Nephron progenitor cell (in vitro differentiated cells): Measurements from ENCODE around the gene NRBF2.

Experiments
- DNase-seq: peaks from one replicate; pipeline ENCODE4 v3.0.0; 2021
- H3K27ac Mint-ChIP-seq: 2 replicates; pipeline ENCODE4 v1.8.0; 2021; ENCODE audit warnings: mild to moderate bottlenecking, moderate library complexity, mixed read lengths
- H3K27me3 Mint-ChIP-seq: 2 replicates; pipeline ENCODE4 v1.8.0; 2021; ENCODE audit warnings: mild to moderate bottlenecking, low read depth, mixed read lengths; ENCODE audit not compliant: poor library complexity
- H3K36me3 Mint-ChIP-seq: 2 replicates; pipeline ENCODE4 v1.8.0; 2021; ENCODE audit warnings: low read depth, mixed read lengths
- H3K4me1 Mint-ChIP-seq: 2 replicates; pipeline ENCODE4 v1.8.0; 2021; ENCODE audit warnings: mixed read lengths
- H3K4me3 Mint-ChIP-seq: 2 replicates; pipeline ENCODE4 v1.8.0; 2021; ENCODE audit warnings: mild to moderate bottlenecking, moderate library complexity, mixed read lengths
- H3K9me3 Mint-ChIP-seq: 2 replicates; pipeline ENCODE4 v1.8.0; 2021; ENCODE audit warnings: mild to moderate bottlenecking, moderate library complexity, mixed read lengths
- CTCF ChIP-seq: fragments of 200-600 bp; sonication (generic); IDR thresholded peaks from 2 replicates; pipeline ENCODE4 v1.5.0; 2021; ENCODE audit warnings: antibody characterized with exemption

NRBF2 gene

GRCh38 chr10:63155388-63156020 is 22.4 kb downstream of the NRBF2 start:
- H3K9me3 Mint-ChIP-seq: no peaks in the 10 kb centered on the region
- H3K27me3 Mint-ChIP-seq: no peaks in the 10 kb centered on the region
- TF ChIP-seq CTCF: no peak
- DNase-seq: no peak
- no peak overlapping the region for H3K4me3 Mint-ChIP-seq
- peaks cover 33% of the 10 kb centered on the region for H3K36me3 Mint-ChIP-seq
- H3K27ac Mint-ChIP-seq: no peak overlapping the region
- H3K4me1 Mint-ChIP-seq: no peaks in the 10 kb centered on the region

GRCh38 chr10:63156236-63156635 is 23.1 kb downstream of the NRBF2 start:
- H3K36me3 Mint-ChIP-seq: peaks cover 27% of the 10 kb centered on the region
- DNase-seq: no peak
- H3K4me1 Mint-ChIP-seq: no peaks in the 10 kb centered on the region
- no peak for TF ChIP-seq CTCF
- H3K27ac Mint-ChIP-seq: no peak overlapping the region
- H3K27me3 Mint-ChIP-seq: no peaks in the 10 kb centered on the region
- H3K9me3 Mint-ChIP-seq: no peaks in the 10 kb centered on the region
- H3K4me3 Mint-ChIP-seq: no peak overlapping the region

- Mint-ChIP-seq H3K4me1 (no peaks in the 10 kb centered on the region), H3K4me3 (no peak overlapping the region), H3K27me3 (no peaks in the 10 kb centered on the region), H3K36me3 (peaks cover 24% of the 10 kb centered on the region), H3K9me3 (no peaks in the 10 kb centered on the region), H3K27ac (no peak overlapping the region)
- peak; percentile 45 for DNase-seq
- peak; percentile 73 for TF ChIP-seq CTCF
Measured at GRCh38 chr10:63157845-63158624, 24.9 kb downstream of the NRBF2 start.

- Mint-ChIP-seq H3K27me3 (no peaks in the 10 kb centered on the region), H3K27ac (peak overlapping the region; percentile 6), H3K36me3 (peaks cover 6% of the 10 kb centered on the region), H3K4me1 (peaks cover 7% of the 10 kb centered on the region), H3K9me3 (no peaks in the 10 kb centered on the region), H3K4me3 (no peak overlapping the region)
- DNase-seq: no peak
- TF ChIP-seq CTCF: no peak
Measured at GRCh38 chr10:63161592-63161991, 28.5 kb downstream of the NRBF2 start.

GRCh38 chr10:63164166-63164623 is 31.1 kb downstream of the NRBF2 start:
- no peak overlapping the region for H3K4me3 Mint-ChIP-seq
- no peaks in the 10 kb centered on the region for H3K9me3 Mint-ChIP-seq
- no peak for TF ChIP-seq CTCF
- no peak overlapping the region for H3K27ac Mint-ChIP-seq
- no peaks in the 10 kb centered on the region for H3K27me3 Mint-ChIP-seq
- H3K4me1 Mint-ChIP-seq: peaks cover 7% of the 10 kb centered on the region
- no peak for DNase-seq
- H3K36me3 Mint-ChIP-seq: peaks cover 14% of the 10 kb centered on the region
